Mesodermal cell (in vitro differentiated cells): Measurements from ENCODE around the gene MAP3K1. TPM values are rescaled to one million over a fixed set of nuclear protein-coding genes. Genes with fewer than 3 reads are reported as not detected.
"Not testable (repeated sequence)": the region's sequence is repeated elsewhere in the genome, so short reads cannot be mapped to it uniquely, and the experiment has no call there.

Experiments
- H3K27ac ChIP-seq: 2 replicates; pipeline ENCODE4 v1.7.0; 2013; ENCODE audit warnings: mild to moderate bottlenecking, low read depth, low read length, moderate library complexity; ENCODE audit not compliant: severe bottlenecking
- H3K36me3 ChIP-seq: 2 replicates; pipeline ENCODE4 v1.7.1; 2013; ENCODE audit warnings: mild to moderate bottlenecking, low read length, moderate library complexity; ENCODE audit not compliant: control insufficient read depth, insufficient read depth
- H3K4me1 ChIP-seq: one replicate; pipeline ENCODE4 v1.7.1; 2013; ENCODE audit warnings: mild to moderate bottlenecking, low read length; ENCODE audit not compliant: insufficient read depth, control insufficient read depth, poor library complexity, severe bottlenecking
- H3K4me3 ChIP-seq: 2 replicates; pipeline ENCODE4 v1.7.0; 2013; ENCODE audit warnings: low read length, control low read depth, mild to moderate bottlenecking; ENCODE audit not compliant: insufficient read depth, poor library complexity, severe bottlenecking; ENCODE audit errors: extremely low read depth
- H3K9me3 ChIP-seq: 2 replicates; pipeline ENCODE4 v1.7.1; 2013; ENCODE audit warnings: mild to moderate bottlenecking, low read length, moderate library complexity; ENCODE audit not compliant: control insufficient read depth
- WGBS, 2 experiments: methylation state at CpG; one replicate each; pipeline ENCODE4 v1.1.5; 2013; ENCODE audit warnings: missing lambda C conversion rate in 2 of 2; ENCODE audit not compliant: insufficient coverage in 2 of 2; 5-methylcytosine and 5-hydroxymethylcytosine counted together
- polyA plus RNA-seq, 2 experiments: library from polyadenylated mRNA; stranded (reverse); fragments of 50-300 nt; gene quantifications; one replicate each; pipeline ENCODE4 v1.2.3, GENCODE V29; 2013

Gene MAP3K1
- polyA plus RNA-seq (2013, experiment 1 of 2), result 51.2 TPM
- polyA plus RNA-seq (2013, experiment 2 of 2), result 50.0 TPM

DNA sequence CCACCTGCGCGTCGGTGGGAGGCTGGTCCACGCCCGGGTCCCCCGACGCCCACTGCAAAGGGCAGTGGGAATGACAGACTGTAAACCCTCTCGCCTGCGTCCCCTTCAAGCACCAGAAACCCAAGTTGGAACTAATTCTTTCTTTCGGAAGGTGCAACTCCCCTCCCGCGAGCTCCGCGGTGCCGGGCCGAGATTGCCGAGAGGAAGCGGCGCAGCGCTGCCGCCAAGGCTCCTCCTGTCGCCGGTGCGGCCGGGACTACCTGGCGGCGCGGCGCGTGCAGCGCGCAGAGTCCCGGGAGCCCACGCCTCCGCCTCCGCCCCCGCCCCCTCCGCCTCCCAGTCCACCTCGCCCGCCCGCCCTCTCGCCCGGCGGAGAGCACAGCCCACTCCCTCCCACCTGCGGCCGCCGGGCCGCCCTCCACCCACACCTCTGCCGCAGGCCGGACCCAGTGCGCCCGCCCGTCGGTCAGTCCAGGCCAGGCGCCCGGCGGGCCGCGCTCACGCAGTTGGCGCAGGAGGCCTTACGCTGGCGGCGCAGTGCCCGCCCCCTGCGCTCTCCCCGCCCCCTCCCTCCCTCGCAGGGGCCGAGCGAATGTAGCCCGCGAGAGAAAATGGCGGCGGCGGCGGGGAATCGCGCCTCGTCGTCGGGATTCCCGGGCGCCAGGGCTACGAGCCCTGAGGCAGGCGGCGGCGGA lies at the start of gene MAP3K1:
Gene MAP3K1 (plus strand): TSS at position 587 of the 695 bp plus-strand sequence. CDS start 25 bp downstream, at position 612.
- WGBS, 2 experiments, result 0 to 1% methylated on average over 29 to 33 of the region's 87 CpGs
- H3K27ac ChIP-seq, result peak within 1 kb of the TSS; percentile 66

DNA sequence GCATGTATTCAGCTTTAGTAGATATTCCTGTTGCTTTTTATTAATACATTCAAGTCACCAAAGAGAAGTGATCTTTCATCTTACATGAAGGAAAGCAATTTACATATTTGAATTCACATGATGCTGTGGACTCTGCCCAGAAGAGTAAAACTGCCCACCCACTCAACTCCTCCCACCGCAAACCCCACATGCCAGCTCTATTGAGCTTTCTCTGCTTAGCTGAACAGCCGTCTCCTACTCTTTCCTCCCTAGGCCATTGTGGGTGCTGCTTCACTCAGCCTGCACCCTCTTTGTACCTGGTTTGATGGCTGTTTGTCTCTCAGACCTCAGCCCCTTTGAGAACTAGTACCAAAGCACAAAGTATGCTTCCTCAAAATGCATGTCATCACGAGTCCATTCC lies 48.4 kb upstream of the MAP3K1 start:
- no peak overlapping the region for H3K27ac ChIP-seq
- H3K9me3 ChIP-seq, result no peaks in the 10 kb centered on the region
- 79 to 95% methylated on average over 2 of the region's 3 CpGs for WGBS, 2 experiments
- peaks cover 11% of the 10 kb centered on the region for H3K4me1 ChIP-seq
- no peak overlapping the region for H3K4me3 ChIP-seq
- no peaks in the 10 kb centered on the region for H3K36me3 ChIP-seq

More for the DNA sequence above, at the start of gene MAP3K1:
- peaks cover 3% of the 10 kb centered on the region for H3K4me1 ChIP-seq
- H3K36me3 ChIP-seq, result no peaks in the 10 kb centered on the region
- H3K9me3 ChIP-seq, result no peaks in the 10 kb centered on the region
- peak within 1 kb of the TSS; percentile 98 for H3K4me3 ChIP-seq

DNA sequence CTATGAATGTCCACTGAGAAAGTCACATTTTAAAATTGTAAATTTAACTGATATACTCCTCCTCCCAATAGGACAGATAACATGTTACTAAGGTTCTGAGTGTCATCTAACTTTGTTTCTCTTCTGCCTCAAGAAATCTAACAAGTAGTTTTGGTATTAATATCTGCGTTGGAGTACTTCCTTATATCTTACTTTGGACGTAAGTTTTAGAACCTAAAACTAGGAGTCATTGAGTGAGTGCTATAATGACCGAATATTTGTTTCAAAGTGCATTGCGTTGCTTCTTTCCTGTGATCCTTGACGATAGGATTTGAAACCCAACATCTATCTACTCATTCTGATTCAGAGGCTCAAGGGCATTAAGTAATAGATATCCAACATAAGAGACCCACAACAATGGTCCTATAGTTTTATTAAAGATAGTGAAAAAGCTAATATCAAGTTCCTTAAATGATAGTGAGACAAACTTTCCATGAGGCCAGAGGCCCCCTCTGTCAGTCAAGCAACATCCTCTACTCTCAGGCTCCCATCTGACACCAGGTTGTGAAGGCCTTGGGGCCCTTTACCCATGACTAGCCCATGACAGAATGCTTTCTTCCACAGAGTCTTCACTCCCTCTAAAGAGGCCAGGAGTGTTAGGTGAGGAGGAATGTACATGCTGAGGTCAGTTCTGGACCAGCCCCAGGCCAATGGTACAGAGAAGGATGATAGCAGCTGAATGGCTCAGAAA lies 45.3 kb upstream of the MAP3K1 start:
- Histone ChIP-seq H3K4me3 (no peak overlapping the region), H3K27ac (no peak overlapping the region), H3K36me3 (no peaks in the 10 kb centered on the region), H3K4me1 (no peaks in the 10 kb centered on the region), H3K9me3 (no peaks in the 10 kb centered on the region)
- 90% methylated on average over 2 of the region's 5 CpGs; no CpG with 5 or more reads in 1 of the 2 experiments for WGBS, 2 experiments

DNA sequence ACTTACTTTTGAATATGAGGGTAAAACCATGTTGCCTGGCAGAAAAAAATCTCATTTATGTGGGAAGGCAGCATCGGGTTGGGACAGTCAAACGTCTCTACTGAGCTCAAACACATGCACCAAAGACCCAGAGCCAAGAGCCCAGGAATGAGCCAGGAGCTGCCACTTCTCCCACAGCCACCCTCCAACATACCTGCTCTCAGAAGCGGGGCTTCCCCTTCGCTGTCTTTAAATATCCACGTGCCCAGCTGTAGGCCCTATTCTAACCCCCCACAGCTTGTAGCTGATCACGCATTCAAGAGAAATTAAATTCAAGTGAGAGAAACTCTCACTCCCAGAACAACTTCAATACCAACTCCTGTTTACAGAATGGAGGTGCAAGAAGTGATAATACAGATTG lies 42.6 kb upstream of the MAP3K1 start:
- no peaks in the 10 kb centered on the region for H3K4me1 ChIP-seq
- WGBS, 2 experiments, result 90% methylated on average over 5 of the region's 6 CpGs; no CpG with 5 or more reads in 1 of the 2 experiments
- H3K4me3 ChIP-seq, result no peak overlapping the region
- H3K27ac ChIP-seq, result no peak overlapping the region
- H3K9me3 ChIP-seq, result no peaks in the 10 kb centered on the region
- no peaks in the 10 kb centered on the region for H3K36me3 ChIP-seq

DNA sequence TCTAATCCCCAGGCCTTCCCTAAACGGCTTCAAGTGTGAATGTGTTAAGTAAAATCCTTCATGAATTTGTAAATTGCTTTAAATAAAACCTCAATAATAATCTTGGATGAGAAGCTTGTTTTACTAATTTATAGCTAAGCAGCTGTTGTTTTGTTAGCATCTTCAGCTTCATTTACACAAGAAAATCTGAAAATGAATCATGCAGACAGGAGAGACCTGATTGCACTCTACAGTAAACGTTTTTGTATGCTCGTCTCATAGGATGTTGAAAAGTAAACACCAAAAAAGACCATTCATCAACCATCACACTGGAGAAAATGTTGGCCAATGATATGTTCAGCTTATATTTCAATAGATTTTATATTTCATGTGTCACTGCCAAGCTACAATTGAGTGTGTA lies 40.4 kb upstream of the MAP3K1 start:
- Histone ChIP-seq H3K9me3 (no peaks in the 10 kb centered on the region), H3K4me3 (no peak overlapping the region), H3K4me1 (no peaks in the 10 kb centered on the region), H3K27ac (no peak overlapping the region), H3K36me3 (no peaks in the 10 kb centered on the region)
- no CpG with 5 or more reads among the region's 3 CpGs for WGBS, 2 experiments

- not testable (repeated sequence) for H3K4me1 ChIP-seq, H3K27ac ChIP-seq, H3K36me3 ChIP-seq, H3K9me3 ChIP-seq, H3K4me3 ChIP-seq
- no CpG with 5 or more reads among the region's 2 CpGs for WGBS, 2 experiments
Measured at GRCh38 chr5:56776212-56776846, 39.0 kb upstream of the MAP3K1 start.

GRCh38 chr5:56783261-56783660 lies 32.1 kb upstream of the MAP3K1 start:
- H3K4me3 ChIP-seq, result no peak overlapping the region
- H3K36me3 ChIP-seq, result no peaks in the 10 kb centered on the region
- no peaks in the 10 kb centered on the region for H3K9me3 ChIP-seq
- 93% methylated on average over 2 of the region's 2 CpGs; no CpG with 5 or more reads in 1 of the 2 experiments for WGBS, 2 experiments
- H3K27ac ChIP-seq, result no peak overlapping the region
- no peaks in the 10 kb centered on the region for H3K4me1 ChIP-seq

GRCh38 chr5:56786346-56786745 lies 29.0 kb upstream of the MAP3K1 start:
- Histone ChIP-seq H3K4me1 (no peaks in the 10 kb centered on the region), H3K4me3 (no peak overlapping the region), H3K27ac (no peak overlapping the region), H3K9me3 (no peaks in the 10 kb centered on the region), H3K36me3 (no peaks in the 10 kb centered on the region)
- WGBS, 2 experiments, result 100% methylated on average over 1 of the region's 2 CpGs; no CpG with 5 or more reads in 1 of the 2 experiments

DNA sequence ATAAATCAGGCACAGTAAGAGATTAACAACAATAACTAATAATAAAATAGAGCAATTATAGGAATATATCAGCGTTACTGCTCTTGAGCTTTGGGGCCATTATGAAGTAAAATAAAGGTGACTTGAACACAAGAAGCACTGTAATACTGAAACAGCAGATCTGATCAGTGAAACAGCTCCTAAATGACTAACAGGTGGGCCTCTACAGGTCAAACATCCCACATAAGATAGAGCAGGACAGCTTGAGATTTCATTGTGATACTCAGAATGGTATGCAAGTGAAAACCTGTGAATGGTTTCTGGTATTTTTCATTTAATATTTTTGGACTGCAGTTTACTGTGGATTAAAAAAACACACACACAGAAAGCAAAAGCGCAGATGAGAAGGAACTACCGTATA lies 24.0 kb upstream of the MAP3K1 start:
- Histone ChIP-seq H3K4me1 (no peaks in the 10 kb centered on the region), H3K36me3 (no peaks in the 10 kb centered on the region), H3K9me3 (no peaks in the 10 kb centered on the region), H3K27ac (no peak overlapping the region), H3K4me3 (no peak overlapping the region)
- WGBS, 2 experiments, result no CpG with 5 or more reads among the region's 3 CpGs

GRCh38 chr5:56798521-56798920 lies 16.8 kb upstream of the MAP3K1 start:
- H3K4me1 ChIP-seq, result no peaks in the 10 kb centered on the region
- H3K4me3 ChIP-seq, result no peak overlapping the region
- no peak overlapping the region for H3K27ac ChIP-seq
- H3K36me3 ChIP-seq, result no peaks in the 10 kb centered on the region
- H3K9me3 ChIP-seq, result no peaks in the 10 kb centered on the region

DNA sequence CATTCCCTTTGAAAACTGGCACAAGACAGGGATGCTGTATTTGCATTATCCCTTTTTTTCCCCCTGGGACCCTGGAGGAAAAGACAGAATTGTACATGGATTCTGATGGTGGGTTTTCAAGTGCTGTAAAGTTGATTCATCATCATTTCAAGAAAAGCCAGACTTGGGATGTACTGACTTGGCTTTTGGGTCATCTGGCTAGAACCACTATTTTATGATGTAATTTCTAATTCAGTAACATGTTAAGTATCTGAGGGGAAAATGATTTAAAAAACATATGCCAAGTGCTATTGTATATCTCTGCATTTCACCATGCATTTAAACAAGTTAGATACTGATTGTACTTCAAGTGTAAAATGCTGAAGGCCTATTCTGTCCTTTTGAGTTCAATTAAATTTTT lies 15.2 kb upstream of the MAP3K1 start:
- Histone ChIP-seq H3K4me3 (no peak overlapping the region), H3K9me3 (no peaks in the 10 kb centered on the region), H3K4me1 (no peaks in the 10 kb centered on the region), H3K36me3 (no peaks in the 10 kb centered on the region), H3K27ac (no peak overlapping the region)
